SKM-1 (cell line): ENCODE measurements around the gene MTREX.

Experiments
- DNase-seq: peaks from one replicate; lab custom pipeline; 2025; ENCODE audit not compliant: unreplicated experiment; lab: John Stamatoyannopoulos, UW

MTREX gene

GRCh38 chr5:55324815-55325418 is 17.1 kb downstream of the MTREX start:
- DNase-seq, result peak; percentile 62

GRCh38 chr5:55325621-55326020 is 17.8 kb downstream of the MTREX start:
- DNase-seq, result no peak

GRCh38 chr5:55327281-55327680 is 19.5 kb downstream of the MTREX start:
- DNase-seq, result no peak

GRCh38 chr5:55331321-55331720 is 23.5 kb downstream of the MTREX start:
- DNase-seq, result no peak

- no peak for DNase-seq
Observed at GRCh38 chr5:55333017-55333416, 25.2 kb downstream of the MTREX start.

GRCh38 chr5:55333811-55334210 is 26.0 kb downstream of the MTREX start:
- DNase-seq, result no peak

- no peak for DNase-seq
Observed at GRCh38 chr5:55338092-55338613, 30.4 kb downstream of the MTREX start.

GRCh38 chr5:55338810-55339243 is 31.0 kb downstream of the MTREX start:
- DNase-seq, result no peak

GRCh38 chr5:55343107-55343506 is 35.3 kb downstream of the MTREX start:
- DNase-seq, result no peak

GRCh38 chr5:55343609-55344008 is 35.8 kb downstream of the MTREX start:
- DNase-seq, result no peak

GRCh38 chr5:55344392-55344992 is 36.7 kb downstream of the MTREX start:
- peak; percentile 15 for DNase-seq

GRCh38 chr5:55345327-55345726 is 37.5 kb downstream of the MTREX start:
- no peak for DNase-seq

- no peak for DNase-seq
Observed at GRCh38 chr5:55347786-55348185, 40.0 kb downstream of the MTREX start.

GRCh38 chr5:55350754-55351153 is 43.0 kb downstream of the MTREX start:
- DNase-seq, result no peak

- DNase-seq, result no peak
Observed at GRCh38 chr5:55356896-55357295, 49.1 kb downstream of the MTREX start.

- DNase-seq, result no peak
Observed at GRCh38 chr5:55360190-55360589, 52.4 kb downstream of the MTREX start.

- no peak for DNase-seq
Observed at GRCh38 chr5:55363856-55364255, 56.1 kb downstream of the MTREX start.

GRCh38 chr5:55364537-55365055 is 56.8 kb downstream of the MTREX start:
- no peak for DNase-seq

GRCh38 chr5:55370291-55370925 is 62.6 kb downstream of the MTREX start:
- DNase-seq, result no peak

- no peak for DNase-seq
Observed at GRCh38 chr5:55371145-55371544, 63.4 kb downstream of the MTREX start.

GRCh38 chr5:55372130-55372925 is 64.5 kb downstream of the MTREX start:
- DNase-seq, result no peak
